Jurkat, Clone E6-1 (cell line): ENCODE measurements around the gene FSIP1.

Experiments used
- DNase-seq: peaks from one replicate; pipeline ENCODE4 v3.0.0-alpha.2; 2011; ENCODE audit warnings: low read depth, low spot score
- H3K4me3 ChIP-seq: 2 replicates; pipeline ENCODE4 v1.5.1; 2011; ENCODE audit warnings: mild to moderate bottlenecking, low read length, control low read depth, moderate library complexity

Gene FSIP1

GRCh38 chr15:39551476-39551875 lies 231.2 kb downstream of the FSIP1 start:
- no peak for DNase-seq
- no peak overlapping the region for H3K4me3 ChIP-seq
